ENCODE results near the gene EXD3. TPM values are rescaled to one million over a fixed set of nuclear protein-coding genes. Genes with fewer than 3 reads are reported as not detected.

EXD3 gene
- total RNA-seq, 2 donors from 2014 or later, result 7.9 to 14.8 TPM

GRCh38 chr9:137429546-137429890 lies 6.6 kb upstream of the EXD3 start:
- H3K9me3 Mint-ChIP-seq, result no peaks in the 10 kb centered on the region
- ATAC-seq, result no peak

GRCh38 chr9:137428841-137429545 lies 6.0 kb upstream of the EXD3 start:
- no peak overlapping the region for H3K27ac Mint-ChIP-seq
- H3K36me3 Mint-ChIP-seq, result no peaks in the 10 kb centered on the region
- ATAC-seq (no peak), DNase-seq (ENCODE audit: low spot score in 2 of 2) (no peak)
- no peaks in the 10 kb centered on the region for H3K9me3 Mint-ChIP-seq

More at GRCh38 chr9:137429546-137429890, 6.6 kb upstream of the EXD3 start:
- no peaks in the 10 kb centered on the region for H3K36me3 Mint-ChIP-seq
- no peak overlapping the region for H3K27ac Mint-ChIP-seq
- no peak for DNase-seq (ENCODE audit: low spot score in 2 of 2)

- DNase-seq (ENCODE audit: low spot score in 2 of 2) (no peak), ATAC-seq (no peak)
- Mint-ChIP-seq H3K9me3 (no peaks in the 10 kb centered on the region), H3K36me3 (no peaks in the 10 kb centered on the region), H3K27ac (no peak overlapping the region)
Observed at GRCh38 chr9:137428311-137428630, 5.3 kb upstream of the EXD3 start.

- H3K27ac Mint-ChIP-seq, result no peak overlapping the region
- no peak for DNase-seq (ENCODE audit: low spot score in 2 of 2)
- ATAC-seq, result no peak
- H3K9me3 Mint-ChIP-seq, result no peaks in the 10 kb centered on the region
- H3K36me3 Mint-ChIP-seq, result no peaks in the 10 kb centered on the region
Observed at GRCh38 chr9:137427454-137428310, 4.7 kb upstream of the EXD3 start.

GRCh38 chr9:137426018-137426681 lies 3.2 kb upstream of the EXD3 start:
- no peaks in the 10 kb centered on the region for H3K36me3 Mint-ChIP-seq

GRCh38 chr9:137423514-137424291 lies 741 bp upstream of the EXD3 start:
- Mint-ChIP-seq H3K27ac (no peak overlapping the region), H3K36me3 (no peaks in the 10 kb centered on the region), H3K9me3 (no peaks in the 10 kb centered on the region)
- ATAC-seq (peak in 1 of 2 donors; percentile 28), DNase-seq (ENCODE audit: low spot score in 2 of 2) (no peak)

More at GRCh38 chr9:137426018-137426681, 3.2 kb upstream of the EXD3 start:
- DNase-seq (ENCODE audit: low spot score in 2 of 2) (no peak), ATAC-seq (no peak)
- H3K27ac Mint-ChIP-seq, result no peak overlapping the region
- H3K9me3 Mint-ChIP-seq, result no peaks in the 10 kb centered on the region

- ATAC-seq (no peak), DNase-seq (ENCODE audit: low spot score in 2 of 2) (no peak)
- H3K36me3 Mint-ChIP-seq, result no peaks in the 10 kb centered on the region
- H3K9me3 Mint-ChIP-seq, result no peaks in the 10 kb centered on the region
- peak overlapping the region in 1 of 2 donors; percentile 76 for H3K27ac Mint-ChIP-seq
Observed at GRCh38 chr9:137421838-137422603, 941 bp downstream of the EXD3 start.

- Mint-ChIP-seq H3K9me3 (no peaks in the 10 kb centered on the region), H3K27ac (no peak overlapping the region)
- ATAC-seq, result peak; percentile 28 to 65
Observed at GRCh38 chr9:137417161-137418021, 5.6 kb downstream of the EXD3 start.

GRCh38 chr9:137416563-137417151 lies 6.3 kb downstream of the EXD3 start:
- Mint-ChIP-seq H3K27ac (no peak overlapping the region), H3K9me3 (no peaks in the 10 kb centered on the region), H3K36me3 (no peaks in the 10 kb centered on the region)
- DNase-seq (ENCODE audit: low spot score in 2 of 2), result no peak
- no peak for ATAC-seq

More at GRCh38 chr9:137417161-137418021, 5.6 kb downstream of the EXD3 start:
- H3K36me3 Mint-ChIP-seq, result no peaks in the 10 kb centered on the region
- DNase-seq (ENCODE audit: low spot score in 2 of 2), result no peak

GRCh38 chr9:137416006-137416562 lies 6.9 kb downstream of the EXD3 start:
- Mint-ChIP-seq H3K36me3 (no peaks in the 10 kb centered on the region), H3K9me3 (no peaks in the 10 kb centered on the region), H3K27ac (no peak overlapping the region)
- no peak for DNase-seq (ENCODE audit: low spot score in 2 of 2)
- ATAC-seq, result no peak

GRCh38 chr9:137415451-137415850 lies 7.5 kb downstream of the EXD3 start:
- H3K36me3 Mint-ChIP-seq, result no peaks in the 10 kb centered on the region
- ATAC-seq, result no peak

GRCh38 chr9:137412431-137412830 lies 10.5 kb downstream of the EXD3 start:
- ATAC-seq, result no peak
- H3K36me3 Mint-ChIP-seq, result no peaks in the 10 kb centered on the region

More at GRCh38 chr9:137415451-137415850, 7.5 kb downstream of the EXD3 start:
- DNase-seq (ENCODE audit: low spot score in 2 of 2), result no peak
- no peaks in the 10 kb centered on the region for H3K9me3 Mint-ChIP-seq
- no peak overlapping the region for H3K27ac Mint-ChIP-seq

GRCh38 chr9:137411645-137412380 lies 11.1 kb downstream of the EXD3 start:
- peak in 1 of 2 donors; percentile 82 for ATAC-seq
- peak in 1 of 2 donors; percentile 73 for DNase-seq (ENCODE audit: low spot score in 2 of 2)
- H3K27ac Mint-ChIP-seq, result no peak overlapping the region

More at GRCh38 chr9:137412431-137412830, 10.5 kb downstream of the EXD3 start:
- DNase-seq (ENCODE audit: low spot score in 2 of 2), result no peak
- Mint-ChIP-seq H3K27ac (no peak overlapping the region), H3K9me3 (no peaks in the 10 kb centered on the region)

GRCh38 chr9:137411260-137411644 lies 11.7 kb downstream of the EXD3 start:
- Mint-ChIP-seq H3K27ac (no peak overlapping the region), H3K36me3 (no peaks in the 10 kb centered on the region), H3K9me3 (no peaks in the 10 kb centered on the region)
- DNase-seq (ENCODE audit: low spot score in 2 of 2) (no peak), ATAC-seq (no peak)

More at GRCh38 chr9:137411645-137412380, 11.1 kb downstream of the EXD3 start:
- Mint-ChIP-seq H3K36me3 (no peaks in the 10 kb centered on the region), H3K9me3 (no peaks in the 10 kb centered on the region)

All from activated naive CD4-positive, alpha-beta T cell treated with anti-CD3 and anti-CD28 coated beads, Interleukin-2, amount 50 U/mL, for 72 hours (primary cell).